OCI-LY3 (cell line): ENCODE data around the gene SERINC5.

Experiments
- CTCF ChIP-seq: fragments of 200-600, 300-600 bp; sonication (generic); IDR thresholded peaks from 2 replicates; pipeline ENCODE4 v1.5.1; 2014; ENCODE audit warnings: antibody characterized with exemption, low read length, low read depth
- EZH2phosphoT487 ChIP-seq: fragments of 200-600 bp; shearing (Covaris generic); IDR thresholded peaks from 2 replicates; pipeline ENCODE4 v1.6.1; 2018; ENCODE audit warnings: antibody characterized with exemption, mixed run types, low read depth

- TF ChIP-seq CTCF = no peak
- TF ChIP-seq EZH2phosphoT487 = no peak
Measured at GRCh38 chr5:80141147-80141671, 114.6 kb downstream of the SERINC5 start.
